HL-60 (cell line): ENCODE data around the gene PAX9.

Source experiments
- CTCF ChIP-seq: IDR thresholded peaks from one replicate; pipeline ENCODE4 v1.5.1; 2011; ENCODE audit warnings: low read length, control low read depth, inconsistent platforms; ENCODE audit not compliant: insufficient read depth
- REST ChIP-seq: IDR thresholded peaks from 2 replicates; pipeline ENCODE4 v1.6.1; 2012; ENCODE audit warnings: low read depth; ENCODE audit not compliant: insufficient replicate concordance
- SPI1 ChIP-seq: IDR thresholded peaks from 2 replicates; pipeline ENCODE4 v1.6.1; 2012; ENCODE audit warnings: low read depth, mild to moderate bottlenecking, borderline replicate concordance

DNA sequence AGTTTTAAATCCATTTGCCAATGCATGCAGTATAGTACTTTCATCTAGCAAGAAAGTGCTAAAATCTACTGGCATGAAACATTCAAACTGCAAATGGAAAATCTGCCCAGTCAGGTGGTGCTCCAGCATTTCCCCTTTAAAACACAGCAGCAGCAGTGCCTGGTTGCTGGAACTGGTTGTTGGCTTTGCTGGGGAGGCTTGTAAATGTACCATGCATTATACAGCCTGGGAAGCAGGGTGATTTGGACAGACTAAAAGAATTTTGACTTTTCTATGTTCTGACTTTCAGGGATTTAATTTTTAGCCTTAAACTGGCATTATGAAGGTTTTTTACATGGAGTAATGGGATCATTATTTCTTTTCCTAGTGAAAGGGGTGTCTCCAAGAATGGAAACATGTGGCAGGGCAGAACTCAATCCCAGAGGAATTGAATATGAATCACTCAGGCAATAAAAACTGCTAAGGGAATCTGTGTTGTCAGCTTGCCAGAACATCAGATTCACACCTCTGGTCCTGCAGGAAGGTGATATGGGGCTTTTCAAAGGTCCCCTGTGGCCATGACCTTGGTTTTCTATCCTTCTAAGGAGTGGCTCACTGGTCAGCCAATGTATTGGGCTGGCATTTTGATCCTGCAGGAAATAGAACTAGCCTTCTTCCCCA is 9.0 kb upstream of the PAX9 start:
- no peak for TF ChIP-seq CTCF
- no peak for TF ChIP-seq SPI1
- no peak for TF ChIP-seq REST
